ENCODE data around the gene PTAFR. TPM values are rescaled to one million over a fixed set of nuclear protein-coding genes. Genes with fewer than 3 reads are reported as not detected.

PTAFR gene, protein sequence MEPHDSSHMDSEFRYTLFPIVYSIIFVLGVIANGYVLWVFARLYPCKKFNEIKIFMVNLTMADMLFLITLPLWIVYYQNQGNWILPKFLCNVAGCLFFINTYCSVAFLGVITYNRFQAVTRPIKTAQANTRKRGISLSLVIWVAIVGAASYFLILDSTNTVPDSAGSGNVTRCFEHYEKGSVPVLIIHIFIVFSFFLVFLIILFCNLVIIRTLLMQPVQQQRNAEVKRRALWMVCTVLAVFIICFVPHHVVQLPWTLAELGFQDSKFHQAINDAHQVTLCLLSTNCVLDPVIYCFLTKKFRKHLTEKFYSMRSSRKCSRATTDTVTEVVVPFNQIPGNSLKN
- total RNA-seq = under 1 TPM; 0.58 to 0.77 TPM
- 0.14 TPM for polyA plus RNA-seq (2013, experiment 1 of 2)
- 0.17 TPM for polyA plus RNA-seq (2013, experiment 2 of 2)
- long read RNA-seq, experiment 1, partial matches to known transcripts = 1 of 1 reads
- long read RNA-seq, experiment 1, other reads (novel, unspliced or antisense) = 0 of 1 reads
- long read RNA-seq, experiment 2, partial matches to known transcripts = 0 of 1 reads
- long read RNA-seq, experiment 2, other reads (novel, unspliced or antisense) = 0 of 1 reads
- long read RNA-seq, experiment 3, partial matches to known transcripts = 0 of 1 reads
- long read RNA-seq, experiment 3, other reads (novel, unspliced or antisense) = 0 of 1 reads
- long read RNA-seq, experiment 4 = 0 reads

DNA sequence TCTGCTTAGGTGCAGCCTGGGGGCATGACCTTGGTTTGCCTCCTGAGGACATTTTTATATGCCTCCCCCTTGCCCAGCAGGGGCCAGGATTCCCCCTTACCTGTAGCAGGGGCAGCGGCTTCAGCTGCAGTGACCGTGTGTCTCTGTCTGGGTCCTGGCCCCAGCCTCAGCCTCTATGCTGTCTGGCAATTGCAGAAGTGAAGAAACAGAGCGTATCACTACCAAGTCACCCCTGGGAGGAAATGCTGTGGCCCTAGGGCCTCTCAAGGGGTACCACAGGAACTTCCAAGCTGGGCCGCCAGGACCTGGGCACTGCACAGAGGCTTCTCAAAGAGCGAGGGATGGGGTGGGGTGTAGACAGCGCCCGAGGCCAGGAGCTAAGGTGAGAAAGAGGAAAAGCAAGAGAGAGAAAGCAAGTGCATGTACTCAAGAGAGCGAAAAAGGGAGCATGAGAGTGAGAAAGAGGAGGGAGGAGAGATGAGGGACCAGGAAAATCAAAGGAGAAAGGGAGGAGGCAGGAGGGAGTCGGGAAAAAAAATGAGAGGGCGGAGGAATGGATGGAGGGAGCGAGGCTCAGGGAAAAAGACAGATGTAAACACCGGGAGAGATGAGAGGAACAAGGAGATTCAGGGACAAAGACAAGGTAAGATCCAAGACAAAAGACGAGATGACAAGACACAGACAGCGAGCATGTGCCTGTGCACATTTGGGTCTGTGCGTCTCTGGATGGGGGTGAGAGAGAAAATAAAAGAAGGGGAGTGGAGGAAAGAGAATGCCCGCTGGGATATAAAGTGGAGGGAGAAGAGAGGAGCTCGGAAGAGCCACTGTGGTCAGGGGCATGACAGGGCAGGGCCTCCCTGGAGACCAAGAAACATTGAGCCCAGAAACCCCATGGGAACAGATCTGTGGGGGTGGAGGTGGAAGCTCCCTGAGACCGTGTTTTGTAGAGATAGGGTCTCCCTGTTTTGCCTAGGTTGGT lies at the start of gene PTAFR:
Gene PTAFR (minus strand): TSS at position 199 of the 979 bp plus-strand sequence. CDS start 25,669 bp downstream, outside the sequence.
- H3K4me1 ChIP-seq (ENCODE audit: control insufficient read depth, insufficient read depth, low read length) = peaks cover 4% of the 10 kb centered on the region
- no peak within 1 kb of the TSS for H3K27ac ChIP-seq (ENCODE audit: low read depth, low read length)
- H3K27ac Mint-ChIP-seq = no peak within 1 kb of the TSS
- H3K4me1 Mint-ChIP-seq = peaks cover 14% of the 10 kb centered on the region
- no peak within 1 kb of the TSS for H3K4me3 Mint-ChIP-seq
- no peaks in the 10 kb centered on the region for H3K27me3 Mint-ChIP-seq (ENCODE audit: insufficient read depth)
- no peaks in the 10 kb centered on the region for H3K9me3 Mint-ChIP-seq
- H3K27me3 ChIP-seq (ENCODE audit: control insufficient read depth, insufficient read depth, low read length, poor library complexity, severe bottlenecking) = no peaks in the 10 kb centered on the region
- WGBS, 2 experiments (ENCODE audit: insufficient coverage in 1 of 2, insufficient read length in 1 of 2) = 88 to 90% methylated on average over 14 to 18 of the region's 18 CpGs
- H3K36me3 ChIP-seq (ENCODE audit: control insufficient read depth, insufficient read depth, low read length) = no peaks in the 10 kb centered on the region
- TF ChIP-seq, protein P1, sequence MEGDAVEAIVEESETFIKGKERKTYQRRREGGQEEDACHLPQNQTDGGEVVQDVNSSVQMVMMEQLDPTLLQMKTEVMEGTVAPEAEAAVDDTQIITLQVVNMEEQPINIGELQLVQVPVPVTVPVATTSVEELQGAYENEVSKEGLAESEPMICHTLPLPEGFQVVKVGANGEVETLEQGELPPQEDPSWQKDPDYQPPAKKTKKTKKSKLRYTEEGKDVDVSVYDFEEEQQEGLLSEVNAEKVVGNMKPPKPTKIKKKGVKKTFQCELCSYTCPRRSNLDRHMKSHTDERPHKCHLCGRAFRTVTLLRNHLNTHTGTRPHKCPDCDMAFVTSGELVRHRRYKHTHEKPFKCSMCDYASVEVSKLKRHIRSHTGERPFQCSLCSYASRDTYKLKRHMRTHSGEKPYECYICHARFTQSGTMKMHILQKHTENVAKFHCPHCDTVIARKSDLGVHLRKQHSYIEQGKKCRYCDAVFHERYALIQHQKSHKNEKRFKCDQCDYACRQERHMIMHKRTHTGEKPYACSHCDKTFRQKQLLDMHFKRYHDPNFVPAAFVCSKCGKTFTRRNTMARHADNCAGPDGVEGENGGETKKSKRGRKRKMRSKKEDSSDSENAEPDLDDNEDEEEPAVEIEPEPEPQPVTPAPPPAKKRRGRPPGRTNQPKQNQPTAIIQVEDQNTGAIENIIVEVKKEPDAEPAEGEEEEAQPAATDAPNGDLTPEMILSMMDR (conservative IDR thresholded peaks at IDR 0.05) = no peak
- H3K9me3 ChIP-seq (ENCODE audit: control insufficient read depth, low read length) = no peaks in the 10 kb centered on the region
- no peaks in the 10 kb centered on the region for H3K36me3 Mint-ChIP-seq (ENCODE audit: low read depth)
- H3K4me3 ChIP-seq (ENCODE audit: low read length) = no peak within 1 kb of the TSS
- no peak within 1 kb of the TSS for H3K9ac ChIP-seq (ENCODE audit: extremely low read depth, low read length, poor library complexity, severe bottlenecking)
- no peak for DNase-seq

DNA sequence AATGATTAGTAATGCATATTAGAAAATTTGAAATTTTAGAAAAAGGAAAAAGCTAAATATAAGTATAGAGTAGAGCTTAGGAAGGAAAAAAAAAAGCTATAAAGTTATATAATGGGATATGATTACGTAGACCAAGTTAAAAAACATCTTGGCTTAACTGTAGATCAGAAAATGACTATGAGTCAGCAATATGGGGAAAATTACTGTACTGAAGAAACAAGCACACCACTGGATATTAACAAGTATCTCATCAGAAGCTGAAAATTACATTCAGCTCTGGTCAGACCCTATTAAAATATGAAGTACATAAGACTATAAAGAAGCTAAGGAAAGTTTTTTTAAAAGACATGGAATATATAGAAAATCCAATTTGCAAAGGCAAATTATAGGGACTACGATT lies 36.8 kb upstream of the PTAFR start:
- H3K9me3 ChIP-seq (ENCODE audit: control insufficient read depth, low read length) = no peaks in the 10 kb centered on the region
- no peak overlapping the region for H3K27ac Mint-ChIP-seq

More for the DNA sequence above, 36.8 kb upstream of the PTAFR start:
- Mint-ChIP-seq H3K4me3 (no peak overlapping the region), H3K4me1 (no peaks in the 10 kb centered on the region), H3K36me3 (ENCODE audit: low read depth) (peaks cover 44% of the 10 kb centered on the region), H3K9me3 (no peaks in the 10 kb centered on the region), H3K27me3 (ENCODE audit: insufficient read depth) (no peaks in the 10 kb centered on the region)
- no peak overlapping the region for H3K9ac ChIP-seq (ENCODE audit: extremely low read depth, low read length, poor library complexity, severe bottlenecking)
- no peak overlapping the region for H3K27ac ChIP-seq (ENCODE audit: low read depth, low read length)
- no peaks in the 10 kb centered on the region for H3K27me3 ChIP-seq (ENCODE audit: control insufficient read depth, insufficient read depth, low read length, poor library complexity, severe bottlenecking)
- TF ChIP-seq, protein P1 (conservative IDR thresholded peaks at IDR 0.05) = no peak
- no peaks in the 10 kb centered on the region for H3K4me1 ChIP-seq (ENCODE audit: control insufficient read depth, insufficient read depth, low read length)
- peaks cover 61% of the 10 kb centered on the region for H3K36me3 ChIP-seq (ENCODE audit: control insufficient read depth, insufficient read depth, low read length)
- WGBS, 2 experiments (ENCODE audit: insufficient coverage in 1 of 2, insufficient read length in 1 of 2) = 71 to 78% methylated on average over 2 of the region's 2 CpGs
- DNase-seq = no peak
- H3K4me3 ChIP-seq (ENCODE audit: low read length) = no peak overlapping the region

Data from endodermal cell (in vitro differentiated cells).